HepG2 (cell line): Measurements from ENCODE around the gene ATP2A2.

ENCODE experiments used
- CTCF ChIP-seq: sonication (generic); formaldehyde crosslinking; IDR thresholded peaks from 2 replicates; pipeline ENCODE4 v1.5.0; 2020; ENCODE audit warnings: mild to moderate bottlenecking, missing genetic modification reagents, moderate library complexity
- MTA1 ChIP-seq: sonication (generic); formaldehyde crosslinking; IDR thresholded peaks from 2 replicates; pipeline ENCODE4 v1.4.0; 2020; ENCODE audit warnings: missing genetic modification reagents, mild to moderate bottlenecking, borderline replicate concordance
- TFAP4 ChIP-seq: sonication (generic); IDR thresholded peaks from 2 replicates; pipeline ENCODE4 v1.6.1; 2016; ENCODE audit warnings: low read depth, borderline replicate concordance
- ZNF276 ChIP-seq: sonication (generic); formaldehyde crosslinking; IDR thresholded peaks from 2 replicates; pipeline ENCODE4 v1.4.0; 2020; ENCODE audit warnings: mild to moderate bottlenecking, low read depth, missing genetic modification reagents

GRCh38 chr12:110343114-110343513 lies 62.1 kb downstream of the ATP2A2 start:
- TF ChIP-seq TFAP4, result no peak
- TF ChIP-seq CTCF, result no peak
- no peak for TF ChIP-seq MTA1 (CRISPR knock-in tag)
- no peak for TF ChIP-seq ZNF276 (CRISPR knock-in tag)
